ENCODE measurements around the gene HARS1.
"Not testable (repeated sequence)": the region's sequence is repeated elsewhere in the genome, so short reads cannot be mapped to it uniquely, and the experiment has no call there.

Gene HARS1

GRCh38 chr5:140677947-140678346 lies 13.2 kb downstream of the HARS1 start:
- DNase-seq (ENCODE audit: extremely low read depth in 1 of 2, low read depth in 1 of 2) = no peak

GRCh38 chr5:140674629-140675028 lies 16.5 kb downstream of the HARS1 start:
- no peak for DNase-seq (ENCODE audit: extremely low read depth in 1 of 2, low read depth in 1 of 2)

GRCh38 chr5:140674211-140674610 lies 17.0 kb downstream of the HARS1 start:
- DNase-seq (ENCODE audit: extremely low read depth in 1 of 2, low read depth in 1 of 2) = no peak

- no peak for DNase-seq (ENCODE audit: extremely low read depth in 1 of 2, low read depth in 1 of 2)
These were observed 17.8 kb downstream of the HARS1 start, which contains the start of gene DND1 for GRCh38 chr5:140673187-140673976. DND1 (minus strand) TSS chr5:140673576; CDS start chr5:140673542, 34 bp downstream.

GRCh38 chr5:140672455-140673186 lies 18.5 kb downstream of the HARS1 start:
- DNase-seq (ENCODE audit: extremely low read depth in 1 of 2, low read depth in 1 of 2) = no peak

- no peak for DNase-seq (ENCODE audit: extremely low read depth in 1 of 2, low read depth in 1 of 2)
These were observed 19.6 kb downstream of the HARS1 start for GRCh38 chr5:140671472-140672125.

- DNase-seq (ENCODE audit: extremely low read depth in 1 of 2, low read depth in 1 of 2) = not testable (repeated sequence)
These were observed 20.1 kb downstream of the HARS1 start for GRCh38 chr5:140671035-140671434.

- peak; percentile 93 to 97 for DNase-seq (ENCODE audit: extremely low read depth in 1 of 2, low read depth in 1 of 2)
These were observed 26.6 kb downstream of the HARS1 start, which contains the start of gene WDR55 for GRCh38 chr5:140664359-140665119. WDR55 (plus strand) TSS chr5:140664904; CDS start chr5:140664913, 9 bp downstream.

GRCh38 chr5:140664030-140664358 lies 27.2 kb downstream of the HARS1 start:
- no peak for DNase-seq (ENCODE audit: extremely low read depth in 1 of 2, low read depth in 1 of 2)

GRCh38 chr5:140660371-140660770 lies 30.8 kb downstream of the HARS1 start:
- DNase-seq (ENCODE audit: extremely low read depth in 1 of 2, low read depth in 1 of 2) = not testable (repeated sequence)

- no peak for DNase-seq (ENCODE audit: extremely low read depth in 1 of 2, low read depth in 1 of 2)
These were observed 32.3 kb downstream of the HARS1 start for GRCh38 chr5:140658870-140659269.

- DNase-seq (ENCODE audit: extremely low read depth in 1 of 2, low read depth in 1 of 2) = no peak
These were observed 44.1 kb downstream of the HARS1 start for GRCh38 chr5:140647042-140647419.

- no peak for DNase-seq (ENCODE audit: extremely low read depth in 1 of 2, low read depth in 1 of 2)
These were observed 48.5 kb downstream of the HARS1 start for GRCh38 chr5:140642718-140643117.

- no peak for DNase-seq (ENCODE audit: extremely low read depth in 1 of 2, low read depth in 1 of 2)
These were observed 49.5 kb downstream of the HARS1 start for GRCh38 chr5:140641716-140642115.

- peak; percentile 95 to 98 for DNase-seq (ENCODE audit: extremely low read depth in 1 of 2, low read depth in 1 of 2)
These were observed 51.8 kb downstream of the HARS1 start, which contains the start of gene TMCO6 for GRCh38 chr5:140639148-140639981. TMCO6 (plus strand) TSS chr5:140639451; CDS start chr5:140639528, 77 bp downstream.

- DNase-seq (ENCODE audit: extremely low read depth in 1 of 2, low read depth in 1 of 2) = not testable (repeated sequence)
These were observed 52.3 kb downstream of the HARS1 start for GRCh38 chr5:140638898-140639147.

- DNase-seq (ENCODE audit: extremely low read depth in 1 of 2, low read depth in 1 of 2) = no peak
These were observed 53.6 kb downstream of the HARS1 start for GRCh38 chr5:140637371-140638100.

GRCh38 chr5:140635291-140636257 lies 55.6 kb downstream of the HARS1 start:
- DNase-seq (ENCODE audit: extremely low read depth in 1 of 2, low read depth in 1 of 2) = no peak

All from stimulated activated CD8-positive, alpha-beta memory T cell treated with anti-CD3 and anti-CD28 coated beads, Interleukin-7, amount 100 ng/mL, for 48 hours (primary cell).